GM23338 (cell line): ENCODE results near the gene RCAN1. TPM values are rescaled to one million over a fixed set of nuclear protein-coding genes. Genes with fewer than 3 reads are reported as not detected.
A peak's percentile ranks its signal among the peaks of the same experiment; 100 is the strongest.

ENCODE experiments used
- ATAC-seq: fragments of 200-7000 bp; cut with Tn5 transposase; 3 replicates; pipeline ENCODE4 v1.9.1; 2020
- DNase-seq: peaks from one replicate; pipeline ENCODE4 v3.0.0-alpha.2; 2015; ENCODE audit warnings: low spot score
- H2AFZ ChIP-seq: fragments of 200-600 bp; sonication (generic); 2 replicates; pipeline ENCODE4 v1.8.0; 2016; ENCODE audit warnings: antibody characterized with exemption, mild to moderate bottlenecking, moderate library complexity
- H3F3A ChIP-seq: fragments of 200-600 bp; sonication (generic); replicated peaks from 2 replicates; pipeline ENCODE4 v1.8.0; 2017; ENCODE audit warnings: antibody characterized with exemption, mixed run types, low read depth
- H3K27ac ChIP-seq: fragments of 200-600 bp; sonication (generic); 2 replicates; pipeline ENCODE4 v1.6.1; 2016; ENCODE audit warnings: low read depth
- H3K27me3 ChIP-seq: fragments of 200-600 bp; sonication (generic); 2 replicates; pipeline ENCODE4 v1.8.0; 2016; ENCODE audit warnings: mild to moderate bottlenecking, mixed run types, moderate library complexity; ENCODE audit not compliant: insufficient read depth
- H3K36me3 ChIP-seq: fragments of 200-600 bp; sonication (generic); 2 replicates; pipeline ENCODE4 v1.8.0; 2016; ENCODE audit warnings: mild to moderate bottlenecking; ENCODE audit not compliant: insufficient read depth
- H3K4me1 ChIP-seq: fragments of 200-600 bp; sonication (generic); 2 replicates; pipeline ENCODE4 v1.8.0; 2016; ENCODE audit warnings: mild to moderate bottlenecking, moderate library complexity; ENCODE audit not compliant: insufficient read depth
- H3K4me2 ChIP-seq: fragments of 200-600 bp; sonication (generic); 2 replicates; pipeline ENCODE4 v1.7.1; 2017; ENCODE audit warnings: mixed run types
- H3K4me3 ChIP-seq: fragments of 200-600 bp; sonication (generic); 2 replicates; pipeline ENCODE4 v1.6.1; 2016; ENCODE audit warnings: mixed run types
- H3K79me2 ChIP-seq: fragments of 200-600 bp; sonication (generic); replicated peaks from 2 replicates; pipeline ENCODE4 v1.8.0; 2017; ENCODE audit warnings: mild to moderate bottlenecking; ENCODE audit not compliant: insufficient read depth
- H3K9me2 ChIP-seq: fragments of 200-600 bp; sonication (generic); 2 replicates; pipeline ENCODE4 v1.8.0; 2017; ENCODE audit not compliant: insufficient read depth
- H4K20me1 ChIP-seq: fragments of 200-600 bp; sonication (generic); replicated peaks from 2 replicates; pipeline ENCODE4 v1.8.0; 2017; ENCODE audit warnings: mild to moderate bottlenecking; ENCODE audit not compliant: insufficient read depth
- H3K27ac Mint-ChIP-seq: 2 replicates; pipeline ENCODE4 v1.8.0; 2020; ENCODE audit warnings: inconsistent platforms, mild to moderate bottlenecking, moderate library complexity, mixed read lengths
- H3K27me3 Mint-ChIP-seq: 3 replicates; pipeline ENCODE4 v1.8.0; 2022; ENCODE audit warnings: low read depth, mild to moderate bottlenecking, moderate library complexity, mixed read lengths, inconsistent platforms; ENCODE audit not compliant: insufficient read depth, poor library complexity
- H3K36me3 Mint-ChIP-seq: 3 replicates; pipeline ENCODE4 v1.8.0; 2021; ENCODE audit warnings: low read depth, mild to moderate bottlenecking, inconsistent platforms, moderate library complexity, mixed read lengths
- H3K4me1 Mint-ChIP-seq: 3 replicates; pipeline ENCODE4 v1.8.0; 2020; ENCODE audit warnings: mild to moderate bottlenecking, inconsistent platforms, mixed read lengths
- H3K4me3 Mint-ChIP-seq: 3 replicates; pipeline ENCODE4 v1.8.0; 2021; ENCODE audit warnings: moderate library complexity, mild to moderate bottlenecking, inconsistent platforms, mixed read lengths
- H3K9me3 Mint-ChIP-seq: 3 replicates; pipeline ENCODE4 v1.8.0; 2020; ENCODE audit warnings: moderate library complexity, mild to moderate bottlenecking, inconsistent platforms, mixed read lengths
- CTCF ChIP-seq, 2 experiments: fragments of 200-600 bp in 1 of 2; sonication (generic) in 1 of 2; conservative IDR thresholded peaks; 2 replicates each; pipeline versions ENCODE4 v1.5.1 to v1.6.1; 2016 to 2017; ENCODE audit warnings: antibody characterized with exemption in 2 of 2, low read depth in 2 of 2, mild to moderate bottlenecking in 2 of 2, moderate library complexity in 1 of 2
- NANOG ChIP-seq: IDR thresholded peaks from 2 replicates; pipeline ENCODE4 v1.6.1; 2016; ENCODE audit warnings: antibody characterized with exemption, borderline replicate concordance
- polyA plus RNA-seq: library from polyadenylated mRNA; unstranded; fragments of >200 nt; fragmentation: Nextera tagmentation; extraction: Ambion mirVana; gene quantifications from 2 replicates; pipeline ENCODE4 v1.2.1, GENCODE V29; 2016
- total RNA-seq: library from RNA; depleted of rRNA; stranded (reverse); fragments of >200 nt; shearing (Covaris generic); gene quantifications from 2 replicates; pipeline ENCODE4 v1.2.3, GENCODE V29; 2014
- TF ChIP-seq, protein P1 (sequence below): fragments of 250-450 bp; sonication (Bioruptor Pico); IDR thresholded peaks from 2 replicates; pipeline ENCODE4 v1.5.0; 2020; ENCODE audit warnings: mild to moderate bottlenecking, moderate library complexity

RCAN1 gene
- total and polyA plus RNA-seq, 2 experiments from 2014 or later = 3.7 to 5.2 TPM

DNA sequence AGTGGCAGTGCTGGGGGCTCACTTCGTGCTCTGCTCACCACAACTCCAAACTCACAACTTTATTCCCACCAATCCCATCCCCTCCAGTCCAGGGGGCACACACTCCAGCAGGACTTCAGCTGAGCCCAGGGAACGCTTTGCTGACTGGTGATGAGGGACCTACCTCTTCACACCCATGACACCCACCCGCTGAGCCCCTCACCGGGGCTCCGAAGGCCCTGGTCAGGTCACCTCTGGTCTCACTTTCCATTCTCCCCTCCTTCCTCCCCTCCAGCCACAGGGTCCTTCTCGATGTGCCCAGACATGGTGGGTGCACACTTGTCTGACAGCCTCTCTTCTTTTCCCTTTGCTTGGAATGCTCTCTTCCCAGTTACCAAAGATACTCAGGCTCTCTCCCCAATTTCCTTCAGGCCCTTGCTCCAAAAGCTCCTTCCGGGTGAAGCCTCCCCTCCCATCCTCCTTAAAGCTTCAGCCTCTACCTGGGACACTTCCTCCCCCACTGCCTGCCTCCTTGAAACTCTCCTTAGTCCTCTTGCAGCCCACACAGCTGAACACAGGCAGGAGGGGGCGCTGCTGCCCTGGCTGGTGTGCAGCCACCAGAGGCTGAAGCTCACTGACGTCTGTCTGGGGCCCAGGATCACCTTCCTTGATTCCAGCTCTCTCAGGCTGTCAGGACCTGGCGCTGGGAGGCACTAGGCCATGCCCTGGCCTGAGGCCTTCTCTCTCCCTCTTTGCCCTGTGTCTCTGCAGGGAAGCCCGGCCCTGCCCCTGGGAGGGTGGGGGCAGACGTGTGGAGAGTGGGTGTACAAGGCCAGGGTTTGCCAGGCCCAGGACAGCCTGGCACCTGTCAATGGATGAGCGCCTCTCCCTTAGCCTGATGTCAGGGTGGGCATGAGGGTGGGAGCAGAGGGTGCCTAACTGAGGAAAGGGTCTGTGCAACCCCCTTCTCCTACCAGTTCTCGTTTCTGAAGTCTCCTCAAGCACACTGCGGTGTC, 104.5 kb downstream of the RCAN1 start:
- Mint-ChIP-seq H3K36me3 (no peaks in the 10 kb centered on the region), H3K9me3 (no peaks in the 10 kb centered on the region), H3K4me3 (no peak overlapping the region), H3K4me1 (peaks cover 3% of the 10 kb centered on the region; the same call in 2 of the 3 replicates), H3K27ac (no peak overlapping the region), H3K27me3 (peaks cover 2% of the 10 kb centered on the region)
- no peaks in the 10 kb centered on the region for H3K36me3 ChIP-seq
- no peaks in the 10 kb centered on the region for H3K4me1 ChIP-seq
- H3K4me2 ChIP-seq = no peak overlapping the region
- no peak overlapping the region for H3K27ac ChIP-seq
- no peak overlapping the region for H3K4me3 ChIP-seq
- no peaks in the 10 kb centered on the region for H3K79me2 ChIP-seq
- no peaks in the 10 kb centered on the region for H4K20me1 ChIP-seq
- no peaks in the 10 kb centered on the region for H3K9me2 ChIP-seq
- TF ChIP-seq, protein P1, sequence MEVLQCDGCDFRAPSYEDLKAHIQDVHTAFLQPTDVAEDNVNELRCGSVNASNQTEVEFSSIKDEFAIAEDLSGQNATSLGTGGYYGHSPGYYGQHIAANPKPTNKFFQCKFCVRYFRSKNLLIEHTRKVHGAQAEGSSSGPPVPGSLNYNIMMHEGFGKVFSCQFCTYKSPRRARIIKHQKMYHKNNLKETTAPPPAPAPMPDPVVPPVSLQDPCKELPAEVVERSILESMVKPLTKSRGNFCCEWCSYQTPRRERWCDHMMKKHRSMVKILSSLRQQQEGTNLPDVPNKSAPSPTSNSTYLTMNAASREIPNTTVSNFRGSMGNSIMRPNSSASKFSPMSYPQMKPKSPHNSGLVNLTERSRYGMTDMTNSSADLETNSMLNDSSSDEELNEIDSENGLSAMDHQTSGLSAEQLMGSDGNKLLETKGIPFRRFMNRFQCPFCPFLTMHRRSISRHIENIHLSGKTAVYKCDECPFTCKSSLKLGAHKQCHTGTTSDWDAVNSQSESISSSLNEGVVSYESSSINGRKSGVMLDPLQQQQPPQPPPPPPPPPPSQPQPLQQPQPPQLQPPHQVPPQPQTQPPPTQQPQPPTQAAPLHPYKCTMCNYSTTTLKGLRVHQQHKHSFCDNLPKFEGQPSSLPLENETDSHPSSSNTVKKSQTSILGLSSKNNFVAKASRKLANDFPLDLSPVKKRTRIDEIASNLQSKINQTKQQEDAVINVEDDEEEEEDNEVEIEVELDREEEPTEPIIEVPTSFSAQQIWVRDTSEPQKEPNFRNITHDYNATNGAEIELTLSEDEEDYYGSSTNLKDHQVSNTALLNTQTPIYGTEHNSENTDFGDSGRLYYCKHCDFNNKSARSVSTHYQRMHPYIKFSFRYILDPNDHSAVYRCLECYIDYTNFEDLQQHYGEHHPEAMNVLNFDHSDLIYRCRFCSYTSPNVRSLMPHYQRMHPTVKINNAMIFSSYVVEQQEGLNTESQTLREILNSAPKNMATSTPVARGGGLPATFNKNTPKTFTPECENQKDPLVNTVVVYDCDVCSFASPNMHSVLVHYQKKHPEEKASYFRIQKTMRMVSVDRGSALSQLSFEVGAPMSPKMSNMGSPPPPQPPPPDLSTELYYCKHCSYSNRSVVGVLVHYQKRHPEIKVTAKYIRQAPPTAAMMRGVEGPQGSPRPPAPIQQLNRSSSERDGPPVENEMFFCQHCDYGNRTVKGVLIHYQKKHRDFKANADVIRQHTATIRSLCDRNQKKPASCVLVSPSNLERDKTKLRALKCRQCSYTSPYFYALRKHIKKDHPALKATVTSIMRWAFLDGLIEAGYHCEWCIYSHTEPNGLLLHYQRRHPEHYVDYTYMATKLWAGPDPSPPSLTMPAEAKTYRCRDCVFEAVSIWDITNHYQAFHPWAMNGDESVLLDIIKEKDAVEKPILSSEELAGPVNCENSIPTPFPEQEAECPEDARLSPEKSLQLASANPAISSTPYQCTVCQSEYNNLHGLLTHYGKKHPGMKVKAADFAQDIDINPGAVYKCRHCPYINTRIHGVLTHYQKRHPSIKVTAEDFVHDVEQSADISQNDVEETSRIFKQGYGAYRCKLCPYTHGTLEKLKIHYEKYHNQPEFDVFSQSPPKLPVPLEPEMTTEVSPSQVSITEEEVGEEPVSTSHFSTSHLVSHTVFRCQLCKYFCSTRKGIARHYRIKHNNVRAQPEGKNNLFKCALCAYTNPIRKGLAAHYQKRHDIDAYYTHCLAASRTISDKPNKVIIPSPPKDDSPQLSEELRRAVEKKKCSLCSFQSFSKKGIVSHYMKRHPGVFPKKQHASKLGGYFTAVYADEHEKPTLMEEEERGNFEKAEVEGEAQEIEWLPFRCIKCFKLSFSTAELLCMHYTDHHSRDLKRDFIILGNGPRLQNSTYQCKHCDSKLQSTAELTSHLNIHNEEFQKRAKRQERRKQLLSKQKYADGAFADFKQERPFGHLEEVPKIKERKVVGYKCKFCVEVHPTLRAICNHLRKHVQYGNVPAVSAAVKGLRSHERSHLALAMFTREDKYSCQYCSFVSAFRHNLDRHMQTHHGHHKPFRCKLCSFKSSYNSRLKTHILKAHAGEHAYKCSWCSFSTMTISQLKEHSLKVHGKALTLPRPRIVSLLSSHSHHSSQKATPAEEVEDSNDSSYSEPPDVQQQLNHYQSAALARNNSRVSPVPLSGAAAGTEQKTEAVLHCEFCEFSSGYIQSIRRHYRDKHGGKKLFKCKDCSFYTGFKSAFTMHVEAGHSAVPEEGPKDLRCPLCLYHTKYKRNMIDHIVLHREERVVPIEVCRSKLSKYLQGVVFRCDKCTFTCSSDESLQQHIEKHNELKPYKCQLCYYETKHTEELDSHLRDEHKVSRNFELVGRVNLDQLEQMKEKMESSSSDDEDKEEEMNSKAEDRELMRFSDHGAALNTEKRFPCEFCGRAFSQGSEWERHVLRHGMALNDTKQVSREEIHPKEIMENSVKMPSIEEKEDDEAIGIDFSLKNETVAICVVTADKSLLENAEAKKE (CRISPR knock-in tag) = no peak
- TF ChIP-seq NANOG = no peak
- peak; percentile 74 to 96 for TF ChIP-seq CTCF (conservative IDR thresholded peaks at IDR 0.05; ENCODE audit: low read depth in 2 of 2)
- H3K27me3 ChIP-seq = no peaks in the 10 kb centered on the region
- H2AFZ ChIP-seq = no peak overlapping the region
- DNase-seq (peak; percentile 81), ATAC-seq (peak; percentile 99)
- no peaks in the 10 kb centered on the region for H3F3A ChIP-seq
